ENCODE data around the gene TP63.

- TF ChIP-seq CREB1 (CRISPR knock-in tag; IDR thresholded peaks at IDR 0.05; ENCODE audit: low read depth) (no peak), EZH2 (IDR thresholded peaks at IDR 0.05; ENCODE audit: low read depth, unreplicated experiment) (no peak), POLR2AphosphoS5 (IDR thresholded peaks at IDR 0.05; ENCODE audit: low read depth) (no peak), EZH2phosphoT487 (IDR thresholded peaks at IDR 0.05; ENCODE audit: unreplicated experiment) (no peak), JUNB (IDR thresholded peaks at IDR 0.05; ENCODE audit: unreplicated experiment) (no peak), NANOG (IDR thresholded peaks at IDR 0.05; ENCODE audit: borderline replicate concordance) (no peak), ZNF462 (CRISPR knock-in tag; IDR thresholded peaks at IDR 0.05) (no peak), ZNF114 (CRISPR knock-in tag; IDR thresholded peaks at IDR 0.05) (no peak), ZNF331 (CRISPR knock-in tag; IDR thresholded peaks at IDR 0.05; ENCODE audit: low read depth) (no peak)
- TF ChIP-seq, protein P1, sequence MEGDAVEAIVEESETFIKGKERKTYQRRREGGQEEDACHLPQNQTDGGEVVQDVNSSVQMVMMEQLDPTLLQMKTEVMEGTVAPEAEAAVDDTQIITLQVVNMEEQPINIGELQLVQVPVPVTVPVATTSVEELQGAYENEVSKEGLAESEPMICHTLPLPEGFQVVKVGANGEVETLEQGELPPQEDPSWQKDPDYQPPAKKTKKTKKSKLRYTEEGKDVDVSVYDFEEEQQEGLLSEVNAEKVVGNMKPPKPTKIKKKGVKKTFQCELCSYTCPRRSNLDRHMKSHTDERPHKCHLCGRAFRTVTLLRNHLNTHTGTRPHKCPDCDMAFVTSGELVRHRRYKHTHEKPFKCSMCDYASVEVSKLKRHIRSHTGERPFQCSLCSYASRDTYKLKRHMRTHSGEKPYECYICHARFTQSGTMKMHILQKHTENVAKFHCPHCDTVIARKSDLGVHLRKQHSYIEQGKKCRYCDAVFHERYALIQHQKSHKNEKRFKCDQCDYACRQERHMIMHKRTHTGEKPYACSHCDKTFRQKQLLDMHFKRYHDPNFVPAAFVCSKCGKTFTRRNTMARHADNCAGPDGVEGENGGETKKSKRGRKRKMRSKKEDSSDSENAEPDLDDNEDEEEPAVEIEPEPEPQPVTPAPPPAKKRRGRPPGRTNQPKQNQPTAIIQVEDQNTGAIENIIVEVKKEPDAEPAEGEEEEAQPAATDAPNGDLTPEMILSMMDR (conservative IDR thresholded peaks at IDR 0.05; ENCODE audit: low read depth in 2 of 2), result no peak
- TF ChIP-seq, protein P2, sequence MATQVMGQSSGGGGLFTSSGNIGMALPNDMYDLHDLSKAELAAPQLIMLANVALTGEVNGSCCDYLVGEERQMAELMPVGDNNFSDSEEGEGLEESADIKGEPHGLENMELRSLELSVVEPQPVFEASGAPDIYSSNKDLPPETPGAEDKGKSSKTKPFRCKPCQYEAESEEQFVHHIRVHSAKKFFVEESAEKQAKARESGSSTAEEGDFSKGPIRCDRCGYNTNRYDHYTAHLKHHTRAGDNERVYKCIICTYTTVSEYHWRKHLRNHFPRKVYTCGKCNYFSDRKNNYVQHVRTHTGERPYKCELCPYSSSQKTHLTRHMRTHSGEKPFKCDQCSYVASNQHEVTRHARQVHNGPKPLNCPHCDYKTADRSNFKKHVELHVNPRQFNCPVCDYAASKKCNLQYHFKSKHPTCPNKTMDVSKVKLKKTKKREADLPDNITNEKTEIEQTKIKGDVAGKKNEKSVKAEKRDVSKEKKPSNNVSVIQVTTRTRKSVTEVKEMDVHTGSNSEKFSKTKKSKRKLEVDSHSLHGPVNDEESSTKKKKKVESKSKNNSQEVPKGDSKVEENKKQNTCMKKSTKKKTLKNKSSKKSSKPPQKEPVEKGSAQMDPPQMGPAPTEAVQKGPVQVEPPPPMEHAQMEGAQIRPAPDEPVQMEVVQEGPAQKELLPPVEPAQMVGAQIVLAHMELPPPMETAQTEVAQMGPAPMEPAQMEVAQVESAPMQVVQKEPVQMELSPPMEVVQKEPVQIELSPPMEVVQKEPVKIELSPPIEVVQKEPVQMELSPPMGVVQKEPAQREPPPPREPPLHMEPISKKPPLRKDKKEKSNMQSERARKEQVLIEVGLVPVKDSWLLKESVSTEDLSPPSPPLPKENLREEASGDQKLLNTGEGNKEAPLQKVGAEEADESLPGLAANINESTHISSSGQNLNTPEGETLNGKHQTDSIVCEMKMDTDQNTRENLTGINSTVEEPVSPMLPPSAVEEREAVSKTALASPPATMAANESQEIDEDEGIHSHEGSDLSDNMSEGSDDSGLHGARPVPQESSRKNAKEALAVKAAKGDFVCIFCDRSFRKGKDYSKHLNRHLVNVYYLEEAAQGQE (IDR thresholded peaks at IDR 0.05; ENCODE audit: unreplicated experiment), result no peak
- TF ChIP-seq, protein P3, sequence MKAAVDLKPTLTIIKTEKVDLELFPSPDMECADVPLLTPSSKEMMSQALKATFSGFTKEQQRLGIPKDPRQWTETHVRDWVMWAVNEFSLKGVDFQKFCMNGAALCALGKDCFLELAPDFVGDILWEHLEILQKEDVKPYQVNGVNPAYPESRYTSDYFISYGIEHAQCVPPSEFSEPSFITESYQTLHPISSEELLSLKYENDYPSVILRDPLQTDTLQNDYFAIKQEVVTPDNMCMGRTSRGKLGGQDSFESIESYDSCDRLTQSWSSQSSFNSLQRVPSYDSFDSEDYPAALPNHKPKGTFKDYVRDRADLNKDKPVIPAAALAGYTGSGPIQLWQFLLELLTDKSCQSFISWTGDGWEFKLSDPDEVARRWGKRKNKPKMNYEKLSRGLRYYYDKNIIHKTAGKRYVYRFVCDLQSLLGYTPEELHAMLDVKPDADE (IDR thresholded peaks at IDR 0.05), result no peak
Measured at GRCh38 chr3:189883113-189883753, 252.0 kb downstream of the TP63 start.

Data from GM23338 (cell line).